ENCODE results near the gene HOXB9.

HOXB9 gene

GRCh38 chr17:48596000-48596734 lies 30.0 kb downstream of the HOXB9 start:
- DNase-seq (ENCODE audit: low read depth), result no peak

- DNase-seq (ENCODE audit: low read depth), result no peak
Observed at GRCh38 chr17:48595278-48595999, 30.7 kb downstream of the HOXB9 start.

- DNase-seq (ENCODE audit: low read depth), result no peak
Observed at GRCh38 chr17:48594538-48595277, 31.4 kb downstream of the HOXB9 start.

- DNase-seq (ENCODE audit: low read depth), result peak; percentile 57
Observed at GRCh38 chr17:48593840-48594537, 32.2 kb downstream of the HOXB9 start.

- no peak for DNase-seq (ENCODE audit: low read depth)
Observed at GRCh38 chr17:48593126-48593829, 32.9 kb downstream of the HOXB9 start, which contains the start of gene HOXB5. TSS of gene HOXB5 (minus strand) at chr17:48593779. CDS start at chr17:48593682, 97 bp downstream.

- no peak for DNase-seq (ENCODE audit: low read depth)
Observed at GRCh38 chr17:48592577-48592976, 33.6 kb downstream of the HOXB9 start.

GRCh38 chr17:48592057-48592514 lies 34.1 kb downstream of the HOXB9 start:
- DNase-seq (ENCODE audit: low read depth), result no peak

- no peak for DNase-seq (ENCODE audit: low read depth)
Observed at GRCh38 chr17:48591255-48592056, 34.7 kb downstream of the HOXB9 start.

GRCh38 chr17:48590607-48591161 lies 35.5 kb downstream of the HOXB9 start:
- DNase-seq (ENCODE audit: low read depth), result no peak

GRCh38 chr17:48589831-48590606 lies 36.1 kb downstream of the HOXB9 start, which contains the start of gene HOXB3:
TSS of gene HOXB3 (minus strand) at chr17:48590241. CDS start at chr17:48552474, 37,767 bp downstream.
- DNase-seq (ENCODE audit: low read depth), result no peak

GRCh38 chr17:48589060-48589830 lies 36.9 kb downstream of the HOXB9 start:
- no peak for DNase-seq (ENCODE audit: low read depth)

GRCh38 chr17:48588528-48588927 lies 37.6 kb downstream of the HOXB9 start:
- no peak for DNase-seq (ENCODE audit: low read depth)

GRCh38 chr17:48588074-48588415 lies 38.1 kb downstream of the HOXB9 start:
- DNase-seq (ENCODE audit: low read depth), result no peak

GRCh38 chr17:48587276-48588073 lies 38.7 kb downstream of the HOXB9 start:
- DNase-seq (ENCODE audit: low read depth), result no peak

GRCh38 chr17:48586355-48587258 lies 39.6 kb downstream of the HOXB9 start:
- no peak for DNase-seq (ENCODE audit: low read depth)

GRCh38 chr17:48584223-48584741 lies 41.9 kb downstream of the HOXB9 start:
- no peak for DNase-seq (ENCODE audit: low read depth)

All from iris pigment epithelial cell (primary cell).